Tibial artery (tissue), 4 donors: Measurements from ENCODE around the gene GRM8.

Source experiments
- DNase-seq, 2 donors: peaks; one replicate each; pipeline ENCODE4 v3.0.0-alpha.2; 2019
- H3K27ac ChIP-seq, 2 donors: fragments of 200-600 bp; sonication (generic) in 1 of 2; 1 replicate in 1 of 2; 2 replicates in 1 of 2; pipeline ENCODE4 v1.5.1; 2018 to 2019; ENCODE audit warnings: mild to moderate bottlenecking in 1 of 2
- H3K27me3 ChIP-seq, 2 donors: fragments of 200-600 bp; sonication (generic) in 1 of 2; one replicate each; pipeline versions ENCODE4 v1.5.1 to v1.6.0; 2016 to 2019
- H3K36me3 ChIP-seq, 3 donors: fragments of 200-600 bp; sonication (generic) in 2 of 3; one replicate each; pipeline ENCODE4 v1.5.1; 2016 to 2019; ENCODE audit warnings: mild to moderate bottlenecking in 2 of 3
- H3K4me1 ChIP-seq, 4 donors: fragments of 200-600 bp; sonication (generic) in 2 of 4; 1 replicate in 3 of 4; 2 replicates in 1 of 4; pipeline ENCODE4 v1.5.1; 2016 to 2019
- H3K4me3 ChIP-seq, 2 donors: fragments of 200-600 bp; sonication (generic) in 1 of 2; 1 replicate in 1 of 2; 2 replicates in 1 of 2; pipeline ENCODE4 v1.5.1; 2018 to 2019; ENCODE audit warnings: mild to moderate bottlenecking in 2 of 2
- H3K9me3 ChIP-seq, 3 donors: fragments of 200-600 bp; sonication (generic) in 1 of 3; one replicate each; pipeline ENCODE4 v1.5.1; 2016 to 2019
- intact Hi-C: fragments of 100-400 bp; cut with DNase I; formaldehyde crosslinking; loops from one replicate; pipeline ENCODE4 v1.15.0; 2023; ENCODE audit warnings: low total_unique reads
- TF ChIP-seq, protein P1 (sequence below), 2 experiments: fragments of 200-600 bp in 1 of 2; fragments of 450-650 bp in 1 of 2; IDR thresholded peaks; one replicate each; pipeline ENCODE4 v1.5.1; 2017 to 2019; ENCODE audit warnings: antibody characterized with exemption in 2 of 2, mild to moderate bottlenecking in 1 of 2, moderate library complexity in 1 of 2

Gene GRM8

DNA sequence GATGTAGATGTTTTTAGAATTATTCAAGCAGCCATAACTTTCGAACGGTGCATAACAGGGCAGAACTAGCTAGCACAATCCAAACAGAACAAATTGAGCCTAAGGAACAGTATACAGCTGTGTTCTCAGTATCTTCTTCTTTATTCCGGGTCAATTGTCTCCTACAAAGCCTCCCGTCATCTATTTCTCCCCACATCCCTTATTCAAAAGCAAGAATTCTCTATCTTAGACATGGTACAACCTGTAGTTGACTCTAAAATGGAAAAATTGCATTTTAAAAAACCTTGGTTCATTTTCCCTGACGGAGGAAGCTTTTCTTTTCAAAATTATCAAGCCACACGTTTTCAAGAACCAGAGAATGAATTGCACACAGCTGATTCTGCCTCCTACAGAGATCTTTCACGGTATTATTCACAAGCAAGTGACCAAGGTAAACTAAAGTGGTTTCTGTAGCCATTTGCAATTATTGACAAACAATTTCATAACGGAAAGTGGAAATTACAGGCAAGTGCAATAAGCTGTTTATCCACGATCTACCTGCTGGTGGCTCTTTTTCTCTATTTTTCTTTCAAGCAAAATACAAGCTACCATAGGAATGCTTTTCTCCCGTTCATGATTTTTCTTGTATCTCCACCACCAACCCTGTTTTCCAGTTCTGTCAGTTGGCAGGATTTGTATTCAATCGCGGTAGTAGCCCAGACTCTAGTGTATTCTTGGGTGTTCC is 2.3 kb downstream of the GRM8 start:
- Histone ChIP-seq H3K9me3 (no peaks in the 10 kb centered on the region), H3K36me3 (no peaks in the 10 kb centered on the region), H3K27ac (no peak overlapping the region), H3K4me3 (no peak overlapping the region), H3K4me1 (peaks cover 9 to 26% (median 20%) of the 10 kb centered on the region in 4 donors), H3K27me3 (peaks cover 0 to 45% of the 10 kb centered on the region in 2 donors)
- TF ChIP-seq, protein P1, sequence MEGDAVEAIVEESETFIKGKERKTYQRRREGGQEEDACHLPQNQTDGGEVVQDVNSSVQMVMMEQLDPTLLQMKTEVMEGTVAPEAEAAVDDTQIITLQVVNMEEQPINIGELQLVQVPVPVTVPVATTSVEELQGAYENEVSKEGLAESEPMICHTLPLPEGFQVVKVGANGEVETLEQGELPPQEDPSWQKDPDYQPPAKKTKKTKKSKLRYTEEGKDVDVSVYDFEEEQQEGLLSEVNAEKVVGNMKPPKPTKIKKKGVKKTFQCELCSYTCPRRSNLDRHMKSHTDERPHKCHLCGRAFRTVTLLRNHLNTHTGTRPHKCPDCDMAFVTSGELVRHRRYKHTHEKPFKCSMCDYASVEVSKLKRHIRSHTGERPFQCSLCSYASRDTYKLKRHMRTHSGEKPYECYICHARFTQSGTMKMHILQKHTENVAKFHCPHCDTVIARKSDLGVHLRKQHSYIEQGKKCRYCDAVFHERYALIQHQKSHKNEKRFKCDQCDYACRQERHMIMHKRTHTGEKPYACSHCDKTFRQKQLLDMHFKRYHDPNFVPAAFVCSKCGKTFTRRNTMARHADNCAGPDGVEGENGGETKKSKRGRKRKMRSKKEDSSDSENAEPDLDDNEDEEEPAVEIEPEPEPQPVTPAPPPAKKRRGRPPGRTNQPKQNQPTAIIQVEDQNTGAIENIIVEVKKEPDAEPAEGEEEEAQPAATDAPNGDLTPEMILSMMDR (IDR thresholded peaks at IDR 0.05) = no peak
- intact Hi-C loops = no loop called here
- DNase-seq = no peak

DNA sequence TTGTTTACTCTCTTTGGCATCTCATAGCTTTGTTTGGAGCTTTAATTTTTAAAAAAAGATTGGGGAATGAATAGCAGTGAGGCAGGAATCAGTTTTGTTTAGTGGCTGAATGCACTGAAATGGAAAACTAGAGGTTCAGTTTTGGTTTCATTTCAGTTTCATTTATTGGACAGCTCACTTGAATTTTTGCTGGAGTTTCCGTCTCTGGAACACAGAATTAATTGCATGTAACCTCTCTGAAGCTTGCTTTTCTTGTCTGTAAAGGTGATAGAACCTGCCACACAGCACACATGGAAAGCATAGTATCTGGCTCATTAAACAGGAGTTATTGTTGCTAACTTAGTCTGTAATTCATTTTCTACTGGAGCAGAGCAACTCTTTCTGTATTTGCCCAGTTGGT is 7.1 kb downstream of the GRM8 start:
- H3K27me3 ChIP-seq = peaks cover 0 to 34% of the 10 kb centered on the region in 2 donors
- intact Hi-C loops = no loop called here
- no peaks in the 10 kb centered on the region for H3K9me3 ChIP-seq
- TF ChIP-seq, protein P1 (IDR thresholded peaks at IDR 0.05) = no peak
- DNase-seq = no peak
- no peak overlapping the region for H3K27ac ChIP-seq
- peaks cover 0 to 1% (median 0%) of the 10 kb centered on the region in 4 donors for H3K4me1 ChIP-seq
- no peak overlapping the region for H3K4me3 ChIP-seq
- H3K36me3 ChIP-seq = no peaks in the 10 kb centered on the region

DNA sequence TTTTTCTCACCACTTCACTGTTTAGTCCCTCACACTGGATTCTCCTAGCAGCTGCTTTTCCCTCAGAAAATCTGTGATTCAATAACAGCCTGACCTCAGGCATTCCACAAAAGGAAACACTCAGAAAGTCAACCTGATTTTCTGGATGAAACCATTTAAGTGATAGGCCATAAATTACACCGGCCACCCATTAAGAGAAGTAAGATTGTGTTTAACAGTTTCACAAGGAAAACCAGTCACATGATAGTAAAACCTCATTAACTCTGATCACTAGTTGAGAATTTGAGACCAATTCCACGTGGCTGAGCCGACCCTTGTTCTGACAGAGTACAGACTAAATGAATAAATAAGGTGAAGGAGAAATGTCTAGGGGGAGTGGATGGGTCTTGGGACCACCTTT is 7.7 kb downstream of the GRM8 start:
- Histone ChIP-seq H3K36me3 (no peaks in the 10 kb centered on the region), H3K4me3 (no peak overlapping the region), H3K9me3 (no peaks in the 10 kb centered on the region), H3K27me3 (peaks cover 0 to 34% of the 10 kb centered on the region in 2 donors), H3K27ac (no peak overlapping the region), H3K4me1 (no peaks in the 10 kb centered on the region)
- intact Hi-C loops = no loop called here
- no peak for DNase-seq
- TF ChIP-seq, protein P1 (IDR thresholded peaks at IDR 0.05) = no peak

DNA sequence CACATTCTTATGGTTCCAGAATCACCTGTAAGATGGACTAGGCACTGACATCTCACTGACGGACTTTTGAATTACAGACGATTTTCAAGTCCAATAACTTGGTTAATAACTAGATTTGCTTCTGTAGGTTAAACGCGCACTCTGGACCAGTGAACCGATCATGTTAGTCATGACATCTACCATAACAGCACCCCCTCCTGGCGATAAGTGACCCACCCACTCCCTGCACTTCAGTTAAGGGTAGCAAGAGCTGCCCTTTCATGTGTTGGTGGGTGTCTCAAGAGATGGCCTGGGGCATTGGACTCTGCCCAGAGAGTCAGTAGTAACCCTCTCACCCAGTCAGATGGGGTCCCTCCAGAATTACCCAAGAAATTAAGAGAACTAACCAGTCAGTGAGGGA is 12.9 kb downstream of the GRM8 start:
- Histone ChIP-seq H3K4me3 (no peak overlapping the region), H3K9me3 (no peaks in the 10 kb centered on the region), H3K27ac (no peak overlapping the region), H3K27me3 (peaks cover 0 to 15% of the 10 kb centered on the region in 2 donors), H3K36me3 (no peaks in the 10 kb centered on the region), H3K4me1 (no peaks in the 10 kb centered on the region)
- TF ChIP-seq, protein P1 (IDR thresholded peaks at IDR 0.05) = no peak
- DNase-seq = no peak
- intact Hi-C loops = no loop called here

DNA sequence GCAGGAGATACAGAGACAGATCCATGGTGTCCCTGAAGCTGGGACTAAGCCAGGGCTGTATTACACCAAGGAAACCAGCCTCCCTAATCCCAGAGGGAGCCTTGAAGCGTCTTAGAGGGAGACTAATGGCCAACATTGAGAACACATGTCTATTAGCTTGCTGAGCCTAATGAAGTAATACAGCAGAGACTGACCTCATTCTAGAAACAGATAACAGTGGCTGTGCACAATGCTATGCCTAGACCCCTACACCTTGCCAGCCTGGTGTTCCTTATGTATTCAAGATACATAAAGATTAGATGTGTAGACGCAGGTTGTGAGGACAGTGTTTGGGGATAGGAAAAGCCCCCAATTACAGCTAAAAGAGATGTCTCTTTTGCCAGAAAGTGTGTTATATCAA is 19.1 kb downstream of the GRM8 start:
- Histone ChIP-seq H3K36me3 (no peaks in the 10 kb centered on the region), H3K4me1 (no peaks in the 10 kb centered on the region), H3K27me3 (peaks cover 0 to 6% of the 10 kb centered on the region in 2 donors), H3K9me3 (no peaks in the 10 kb centered on the region), H3K27ac (no peak overlapping the region), H3K4me3 (no peak overlapping the region)
- TF ChIP-seq, protein P1 (IDR thresholded peaks at IDR 0.05) = no peak
- no peak for DNase-seq
- intact Hi-C loops = no loop called here
